Measurements from ENCODE around the gene ASTN2.
"Not testable (repeated sequence)": the region's sequence is repeated elsewhere in the genome, so short reads cannot be mapped to it uniquely, and the experiment has no call there.

Gene ASTN2

DNA sequence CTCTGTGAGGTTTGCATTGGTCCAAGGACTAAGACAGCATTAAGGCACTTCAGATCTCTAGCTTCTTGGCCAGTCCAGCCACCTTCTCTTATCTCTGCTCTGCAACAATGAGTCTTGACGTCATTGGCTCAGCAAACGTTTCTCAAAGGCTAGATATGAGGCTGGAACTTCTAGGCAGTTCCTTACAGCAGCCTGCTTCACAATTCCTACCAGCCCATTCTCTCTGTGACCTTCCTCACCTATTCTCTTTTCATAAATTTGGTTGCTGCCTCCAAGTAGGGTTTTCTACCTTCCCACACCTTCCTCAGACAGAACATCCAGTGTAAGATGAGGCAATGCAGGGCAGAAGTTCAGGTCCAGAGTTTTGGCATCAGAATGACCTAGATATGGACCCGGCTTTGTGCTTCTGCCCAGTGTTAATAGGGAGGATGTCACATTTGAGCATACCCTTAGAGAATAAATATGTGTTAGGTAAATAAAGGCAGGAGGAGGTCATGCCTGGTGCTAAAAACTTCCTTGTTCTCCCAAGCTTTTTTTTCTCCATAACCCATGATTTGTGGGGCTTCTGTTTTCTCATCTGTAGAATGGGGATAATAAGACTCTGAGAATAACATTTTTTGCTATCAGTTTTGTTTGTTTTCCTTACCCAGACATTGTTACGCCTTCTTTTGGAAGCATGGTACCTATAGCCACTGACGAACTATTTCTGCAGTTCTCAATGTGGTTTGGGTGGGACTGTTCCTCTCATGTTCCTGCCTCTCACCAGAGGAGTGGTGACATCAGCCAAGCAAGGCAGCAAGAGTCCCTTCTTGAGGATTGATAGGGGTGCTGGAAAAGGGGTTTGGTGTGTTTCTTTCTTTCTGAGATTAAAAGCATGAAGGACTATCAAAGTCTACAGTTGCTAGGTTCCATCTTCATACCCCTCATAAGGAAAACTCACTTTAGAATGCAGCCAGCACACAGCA, 948.3 kb downstream of the ASTN2 start:
- no peak for DNase-seq

DNA sequence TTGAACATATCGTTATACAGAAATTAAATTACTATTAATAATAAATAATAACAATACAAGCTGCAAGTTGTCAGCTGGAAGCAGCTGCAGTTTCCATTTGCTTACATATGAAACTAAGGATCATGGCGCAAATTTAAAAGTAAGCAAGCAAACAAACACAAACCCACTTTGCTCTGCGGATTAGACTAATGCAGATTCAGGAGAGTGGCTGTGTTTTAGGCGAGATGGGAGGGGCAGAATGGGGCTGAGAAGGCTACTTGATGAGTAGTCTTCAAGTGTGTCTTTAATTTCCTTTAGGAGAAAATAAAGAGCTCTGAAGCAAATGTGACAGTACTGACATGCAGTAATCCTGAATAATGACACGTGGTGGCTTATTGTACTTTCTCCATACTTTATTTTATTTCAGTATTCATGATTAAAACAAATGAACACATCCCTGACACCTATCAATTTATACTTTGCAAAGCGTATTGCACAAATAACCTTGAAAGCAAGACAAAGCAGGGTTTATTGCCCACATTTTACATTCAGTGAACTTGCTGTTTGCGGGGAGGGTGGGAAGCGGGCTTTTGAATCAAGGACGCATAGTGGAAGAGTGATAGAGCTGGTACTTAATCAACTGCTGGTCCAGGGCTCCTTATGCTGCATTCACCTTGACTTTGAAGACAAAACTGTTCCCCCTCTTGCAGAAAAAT, 949.1 kb downstream of the ASTN2 start:
- no peak for DNase-seq

DNA sequence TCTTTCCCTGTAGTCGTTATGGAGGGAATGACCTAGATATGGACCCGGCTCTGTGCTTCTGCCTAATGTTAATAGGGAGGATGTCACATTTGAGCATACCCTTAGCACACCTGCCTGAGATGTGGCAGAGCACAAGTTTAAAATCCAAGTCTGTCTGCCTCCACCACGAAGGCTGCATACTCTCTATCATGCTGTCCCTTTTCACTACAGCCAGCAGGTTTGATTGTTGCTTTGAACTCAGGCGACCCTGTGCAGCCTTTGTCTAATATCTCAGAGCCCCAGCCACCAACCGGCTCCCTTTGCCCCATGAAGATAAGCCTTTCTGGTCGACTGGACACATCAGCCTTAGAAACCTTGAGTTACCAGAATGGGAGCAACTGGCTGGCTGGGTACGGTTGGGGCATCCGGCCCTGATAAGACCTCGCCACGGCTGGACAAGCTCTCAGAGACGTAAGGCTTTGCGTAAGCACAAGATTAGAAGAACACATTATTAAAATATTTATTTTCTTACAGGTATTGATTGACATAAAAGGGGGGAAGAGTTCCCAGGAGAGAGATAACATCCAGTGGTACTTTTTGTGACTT, 949.8 kb downstream of the ASTN2 start:
- DNase-seq = no peak

DNA sequence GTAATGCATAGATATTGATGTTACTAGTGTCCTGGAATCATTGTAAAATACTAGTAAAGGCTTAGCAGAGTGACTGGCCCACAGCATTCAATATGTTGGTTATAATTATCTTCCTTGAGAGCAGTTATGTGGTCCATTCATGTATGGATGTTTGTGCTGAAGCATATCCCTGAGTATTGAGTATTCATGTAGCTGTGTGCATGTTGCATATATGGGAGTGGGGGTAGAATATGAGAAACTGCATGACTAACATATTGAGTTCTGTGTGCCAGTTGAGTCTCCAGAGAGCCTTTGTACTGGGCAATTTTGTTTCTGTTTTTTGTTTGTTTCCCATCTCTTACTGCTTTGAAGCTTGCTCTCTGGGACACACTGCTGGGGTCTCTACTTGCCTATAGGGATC, 950.4 kb downstream of the ASTN2 start:
- no peak for DNase-seq

DNA sequence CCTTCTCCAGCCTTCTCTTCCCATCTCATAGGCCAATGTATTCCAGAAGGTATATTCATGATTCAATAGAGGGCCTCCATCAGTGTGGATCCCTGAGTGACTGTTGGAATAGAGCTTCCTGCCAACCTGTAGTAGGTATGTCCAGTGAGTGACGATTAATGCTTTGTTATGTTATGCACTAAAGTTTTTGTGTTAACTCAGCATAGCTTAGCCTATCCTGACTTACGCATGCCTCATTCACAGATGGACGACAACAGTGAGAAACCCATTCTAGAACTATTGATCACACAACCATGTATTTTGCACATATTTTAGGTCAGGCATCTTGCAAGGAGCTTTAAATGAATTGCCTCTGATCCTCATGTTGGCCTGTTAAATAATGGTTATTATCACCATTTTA, 953.2 kb downstream of the ASTN2 start:
- DNase-seq = no peak

DNA sequence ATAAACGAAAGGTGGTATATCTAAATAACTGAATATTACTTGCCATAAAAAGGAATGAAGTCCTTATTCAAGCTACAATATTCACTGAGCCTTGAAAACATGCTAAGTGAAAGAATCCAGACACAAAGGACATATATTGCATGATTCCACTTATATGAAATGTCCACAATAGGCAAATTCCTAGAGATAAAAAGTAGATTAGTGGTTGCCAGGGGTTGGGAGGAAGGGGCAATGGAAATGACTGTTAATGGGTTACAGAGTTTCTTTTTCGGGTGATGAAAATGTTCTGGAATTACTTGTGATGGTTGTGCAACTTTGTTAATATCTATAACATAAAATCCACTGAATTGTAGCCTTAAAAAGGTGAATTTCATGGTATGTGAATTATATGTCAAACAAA, 954.8 kb downstream of the ASTN2 start:
- no peak for DNase-seq

- no peak for DNase-seq
These were observed 955.3 kb downstream of the ASTN2 start for GRCh38 chr9:116459576-116459975.

DNA sequence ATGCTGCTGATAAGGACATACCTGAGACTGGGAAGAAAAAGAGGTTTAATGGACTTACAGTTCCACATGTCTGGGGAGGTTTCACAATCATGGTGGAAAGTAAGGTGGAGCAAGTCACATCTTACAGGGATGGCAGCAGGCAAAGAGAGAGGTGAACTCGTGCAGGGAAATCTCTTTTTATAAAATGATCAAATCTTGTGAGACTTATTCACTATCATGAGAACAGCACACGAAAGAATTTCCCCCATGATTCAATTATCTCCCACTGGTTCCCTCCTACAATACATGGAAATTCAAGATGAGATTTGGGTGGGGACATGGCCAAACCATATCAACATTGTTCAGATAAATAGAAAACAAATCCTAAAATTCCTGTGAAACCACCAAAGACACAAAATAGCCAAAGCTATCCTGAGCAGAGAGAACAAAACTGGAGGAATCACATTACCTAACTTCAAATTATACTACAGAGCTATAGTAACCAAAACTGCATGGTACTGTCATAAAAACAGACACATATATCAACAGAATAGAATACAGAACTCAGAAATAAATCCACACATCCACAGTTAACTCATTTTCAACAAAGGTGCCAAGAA, 958.3 kb downstream of the ASTN2 start:
- no peak for DNase-seq

- DNase-seq = not testable (repeated sequence)
These were observed 960.3 kb downstream of the ASTN2 start for GRCh38 chr9:116454539-116454938.

GRCh38 chr9:116453785-116454184, 961.1 kb downstream of the ASTN2 start:
- DNase-seq = no peak

- DNase-seq = no peak
These were observed 962.2 kb downstream of the ASTN2 start for GRCh38 chr9:116452634-116453033.

GRCh38 chr9:116452227-116452626, 962.6 kb downstream of the ASTN2 start:
- no peak for DNase-seq

GRCh38 chr9:116451500-116452115, 963.2 kb downstream of the ASTN2 start:
- no peak for DNase-seq

- no peak for DNase-seq
These were observed 964.3 kb downstream of the ASTN2 start for GRCh38 chr9:116450378-116451139.

GRCh38 chr9:116449949-116450348, 964.9 kb downstream of the ASTN2 start:
- no peak for DNase-seq

DNA sequence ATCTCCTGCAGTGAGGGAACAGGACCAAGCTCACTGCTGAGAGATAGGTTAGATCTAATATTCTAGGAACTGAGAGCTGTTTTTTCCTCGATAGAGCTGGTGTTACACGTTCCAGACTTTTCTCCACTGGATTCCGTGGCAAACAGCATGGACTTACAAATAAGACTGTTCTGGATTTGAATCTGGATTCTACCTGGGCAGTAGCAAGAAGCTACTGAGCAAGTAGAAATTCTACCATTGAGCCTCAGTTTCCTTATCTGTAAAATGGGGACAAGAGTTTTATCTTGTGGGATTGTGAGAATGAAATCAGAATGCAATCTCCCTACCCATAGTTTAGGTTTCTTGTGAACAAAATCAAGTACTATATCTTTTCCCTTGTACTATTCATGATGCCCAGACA, 966.4 kb downstream of the ASTN2 start:
- no peak for DNase-seq

DNA sequence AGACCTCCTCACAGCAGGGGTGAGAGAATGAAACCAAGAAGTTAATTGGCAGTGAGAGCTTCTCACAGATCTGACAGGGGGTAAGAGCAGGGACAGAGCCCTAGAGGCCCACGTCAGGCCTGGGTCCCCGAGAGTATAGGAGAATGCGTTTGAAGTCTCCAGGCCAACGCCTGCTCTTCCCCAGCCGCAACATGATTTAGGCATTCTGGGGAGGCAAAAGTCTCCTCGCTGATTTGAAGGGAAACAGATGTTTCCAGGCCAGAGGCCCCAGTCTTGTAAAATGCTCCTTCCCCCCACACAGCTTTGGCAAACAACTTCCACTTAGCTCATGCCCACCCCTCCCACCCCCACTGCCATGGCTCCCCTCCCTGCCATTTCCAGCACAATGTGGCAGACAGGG, 966.9 kb downstream of the ASTN2 start:
- no peak for DNase-seq

GRCh38 chr9:116442528-116442927, 972.3 kb downstream of the ASTN2 start:
- no peak for DNase-seq

DNA sequence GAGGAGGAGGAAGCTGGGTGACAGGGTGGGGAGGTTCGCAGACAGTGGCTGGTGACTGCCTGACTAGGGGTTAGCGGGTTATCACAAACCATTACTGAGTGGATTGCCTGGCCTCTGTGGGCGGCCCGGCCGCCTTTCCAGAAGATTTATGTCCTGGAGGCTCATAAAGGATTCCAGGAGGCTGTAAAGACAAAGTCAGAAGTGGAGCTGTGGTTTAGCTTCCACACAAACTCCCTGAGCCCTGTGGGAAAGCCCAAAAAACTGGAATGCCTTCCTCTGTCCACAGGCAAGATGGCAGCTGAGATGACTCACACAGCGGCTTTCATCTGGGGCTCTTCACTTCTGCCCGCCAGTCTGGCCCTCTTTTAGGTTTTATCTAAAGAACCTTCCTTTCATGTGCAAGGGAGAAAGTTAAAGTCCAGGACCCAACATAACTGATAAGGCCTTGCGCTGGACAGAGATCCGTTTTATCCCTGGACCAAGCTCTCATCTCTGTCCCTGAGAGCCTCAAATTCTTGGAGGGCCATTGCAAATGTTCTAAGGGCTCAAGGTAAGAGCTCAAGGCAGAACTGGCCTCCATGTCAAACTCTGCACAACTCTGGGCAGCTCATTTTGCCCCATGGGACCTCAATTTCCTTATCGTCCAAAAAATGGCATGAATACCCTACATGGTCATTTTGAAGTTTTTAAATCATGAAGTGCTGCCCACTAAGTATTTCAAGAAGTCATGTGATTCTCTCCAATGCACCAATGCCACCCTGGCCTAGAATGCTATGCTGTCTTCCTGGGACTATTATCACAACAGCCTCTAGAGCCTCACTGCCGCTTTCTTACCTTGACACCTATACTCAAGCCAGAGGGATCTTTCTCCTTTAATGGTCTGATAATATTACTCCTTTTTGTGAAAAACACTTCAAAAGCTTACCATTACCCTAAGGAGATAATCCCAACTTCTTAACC, 977.2 kb downstream of the ASTN2 start:
- DNase-seq = no peak

DNA sequence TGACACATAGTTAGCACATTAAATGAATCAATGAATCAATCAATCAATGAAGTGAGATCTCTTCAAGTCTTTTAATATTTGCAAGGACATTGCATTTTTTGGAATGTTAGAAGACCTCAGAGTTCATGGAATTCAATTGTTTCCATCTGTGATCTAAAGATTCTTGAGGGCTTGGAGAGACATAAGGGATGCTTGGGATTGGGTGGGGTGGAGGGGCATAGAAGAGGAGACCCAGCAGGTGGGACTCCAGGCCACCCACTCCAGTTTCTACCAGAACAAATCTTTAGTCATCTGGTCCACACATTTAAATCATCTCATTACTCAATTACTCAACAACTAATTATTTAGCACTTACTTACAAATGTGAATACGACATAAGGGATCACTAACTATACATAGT, 978.7 kb downstream of the ASTN2 start:
- DNase-seq = no peak

DNA sequence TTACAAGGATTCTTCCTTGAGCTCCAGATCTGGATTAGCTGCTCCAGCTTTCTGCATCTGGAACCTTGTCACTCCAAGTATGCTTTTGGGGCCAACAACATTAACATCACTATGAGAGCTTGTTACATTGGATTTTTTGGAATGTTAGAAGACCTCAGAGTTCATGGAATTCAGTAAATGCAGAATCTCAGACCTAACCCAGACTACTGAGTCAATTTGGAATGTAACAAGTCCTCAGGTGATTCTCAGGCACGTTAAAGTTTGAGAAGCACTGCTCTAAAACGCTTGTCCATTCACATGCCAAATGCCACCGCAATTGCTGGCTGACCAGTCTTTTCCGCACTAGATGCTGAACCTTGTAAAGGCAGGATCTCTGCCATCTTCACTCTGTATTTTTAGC, 979.2 kb downstream of the ASTN2 start:
- DNase-seq = no peak

Measured in NCI-H2081 treated with DMSO at 0.1 percent for 48 hours (cell line).